Suprapubic skin (tissue), 4 donors: ENCODE measurements around the gene NPC1.

ENCODE experiments used
- CTCF ChIP-seq, 2 donors: fragments of 200-600 bp in 1 of 2; fragments of 450-650 bp in 1 of 2; sonication (generic) in 1 of 2; IDR thresholded peaks; one replicate each; pipeline ENCODE4 v1.5.1; 2016 to 2019; ENCODE audit warnings: antibody characterized with exemption in 2 of 2, mild to moderate bottlenecking in 1 of 2, moderate library complexity in 1 of 2
- POLR2A ChIP-seq, 2 donors: fragments of 450-650 bp; IDR thresholded peaks; one replicate each; pipeline ENCODE4 v1.6.1; 2017; ENCODE audit warnings: antibody characterized with exemption in 2 of 2, mild to moderate bottlenecking in 2 of 2, moderate library complexity in 2 of 2
- POLR2AphosphoS5 ChIP-seq, 3 donors: sonication (generic); formaldehyde crosslinking; IDR thresholded peaks; one replicate each; pipeline ENCODE4 v1.6.1; 2017; ENCODE audit warnings: antibody characterized with exemption in 3 of 3

- TF ChIP-seq CTCF (IDR thresholded peaks at IDR 0.05): no peak
- no peak for TF ChIP-seq POLR2A (IDR thresholded peaks at IDR 0.05)
- TF ChIP-seq POLR2AphosphoS5 (IDR thresholded peaks at IDR 0.05): no peak
Measured at GRCh38 chr18:23568281-23569138, 17.8 kb downstream of the NPC1 start.
